ENCODE results near the gene ADA.
"Not testable (repeated sequence)": the region's sequence is repeated elsewhere in the genome, so short reads cannot be mapped to it uniquely, and the experiment has no call there.

The ADA gene

DNA sequence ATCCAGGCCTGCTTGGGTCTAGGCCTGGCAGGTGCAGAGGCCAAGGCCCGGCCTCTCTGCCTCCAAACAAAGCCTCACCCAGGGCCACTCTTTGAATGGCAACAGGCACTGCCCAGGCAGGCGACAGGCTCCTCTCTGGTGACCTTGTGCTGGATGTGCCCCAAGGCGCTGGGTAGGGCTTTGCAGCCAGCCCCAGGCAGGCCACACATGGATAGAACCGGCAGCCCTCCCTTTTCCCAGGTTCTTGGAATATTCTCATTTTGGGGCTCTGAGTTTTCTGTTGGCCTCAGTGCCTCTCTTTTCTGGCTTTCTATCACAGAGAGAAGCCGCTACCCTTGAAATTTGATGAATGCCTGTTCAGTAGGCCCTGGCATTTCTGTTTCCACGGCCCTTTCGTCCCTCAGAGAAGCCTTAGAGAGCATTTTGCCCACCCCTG lies 50.2 kb downstream of the ADA start:
- no peak for DNase-seq (ENCODE audit: low read depth in 2 of 2, low spot score in 1 of 2)

DNA sequence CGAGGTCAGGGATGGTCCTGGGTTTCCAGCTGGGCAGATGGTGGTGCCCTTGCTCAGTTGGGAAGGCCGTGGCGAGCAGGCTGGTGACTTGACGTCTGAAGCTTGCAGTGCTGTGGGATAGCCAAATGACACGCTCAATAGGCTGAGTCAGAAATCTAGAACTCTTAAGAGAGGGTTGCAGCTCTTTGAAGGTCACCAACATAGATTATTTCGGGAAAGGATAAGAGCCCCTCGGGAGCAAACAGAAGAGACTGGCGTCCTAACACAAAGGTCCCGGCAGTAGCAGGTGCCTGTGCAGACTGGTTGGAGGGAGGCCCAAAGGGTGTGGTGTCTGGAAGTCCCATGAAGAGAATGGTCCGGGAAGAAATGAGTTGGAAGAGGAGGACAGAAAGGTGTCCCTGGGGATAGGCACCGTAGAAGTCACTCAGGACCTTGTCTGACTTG lies 50.7 kb downstream of the ADA start:
- DNase-seq (ENCODE audit: low read depth in 2 of 2, low spot score in 1 of 2) = no peak

DNA sequence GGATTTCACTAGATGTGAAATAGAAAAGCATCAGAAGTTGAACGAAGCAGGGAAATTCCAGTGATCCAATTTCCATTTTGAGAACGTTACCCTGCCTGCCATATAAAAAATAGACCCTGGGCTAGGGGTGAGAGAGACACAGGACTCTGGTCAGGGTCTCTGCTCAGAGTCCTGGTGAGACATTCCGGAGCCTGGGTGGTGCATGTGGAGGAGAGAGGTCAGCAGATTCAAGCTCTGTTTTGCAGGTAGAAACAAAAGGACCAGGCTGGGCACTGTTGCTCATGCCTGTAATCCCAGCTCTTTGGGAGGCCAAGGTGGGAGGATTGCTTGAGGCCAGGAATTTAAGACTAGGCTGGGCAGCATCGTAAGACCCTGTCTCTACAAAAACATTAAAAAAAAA lies 51.2 kb downstream of the ADA start:
- DNase-seq (ENCODE audit: low read depth in 2 of 2, low spot score in 1 of 2) = no peak

DNA sequence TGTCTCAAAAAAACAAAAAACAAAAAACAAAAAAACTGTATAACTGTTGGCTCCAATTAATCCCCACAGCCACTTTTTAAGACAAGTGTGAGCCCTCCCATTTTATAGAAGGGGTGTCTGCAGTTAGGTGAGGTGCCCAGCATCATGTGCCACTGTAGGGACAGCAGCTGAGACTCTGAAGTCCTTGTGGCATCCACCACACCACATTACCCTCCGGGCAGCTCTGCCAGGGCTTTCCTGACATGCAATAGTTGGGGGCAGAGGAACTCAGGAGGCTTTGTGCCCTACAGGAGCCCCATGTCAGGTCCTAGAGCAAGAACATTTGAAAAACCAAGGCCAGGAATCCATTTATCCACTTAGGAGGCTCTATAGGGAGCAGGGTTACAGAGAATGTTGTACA lies 51.8 kb downstream of the ADA start:
- no peak for DNase-seq (ENCODE audit: low read depth in 2 of 2, low spot score in 1 of 2)

DNA sequence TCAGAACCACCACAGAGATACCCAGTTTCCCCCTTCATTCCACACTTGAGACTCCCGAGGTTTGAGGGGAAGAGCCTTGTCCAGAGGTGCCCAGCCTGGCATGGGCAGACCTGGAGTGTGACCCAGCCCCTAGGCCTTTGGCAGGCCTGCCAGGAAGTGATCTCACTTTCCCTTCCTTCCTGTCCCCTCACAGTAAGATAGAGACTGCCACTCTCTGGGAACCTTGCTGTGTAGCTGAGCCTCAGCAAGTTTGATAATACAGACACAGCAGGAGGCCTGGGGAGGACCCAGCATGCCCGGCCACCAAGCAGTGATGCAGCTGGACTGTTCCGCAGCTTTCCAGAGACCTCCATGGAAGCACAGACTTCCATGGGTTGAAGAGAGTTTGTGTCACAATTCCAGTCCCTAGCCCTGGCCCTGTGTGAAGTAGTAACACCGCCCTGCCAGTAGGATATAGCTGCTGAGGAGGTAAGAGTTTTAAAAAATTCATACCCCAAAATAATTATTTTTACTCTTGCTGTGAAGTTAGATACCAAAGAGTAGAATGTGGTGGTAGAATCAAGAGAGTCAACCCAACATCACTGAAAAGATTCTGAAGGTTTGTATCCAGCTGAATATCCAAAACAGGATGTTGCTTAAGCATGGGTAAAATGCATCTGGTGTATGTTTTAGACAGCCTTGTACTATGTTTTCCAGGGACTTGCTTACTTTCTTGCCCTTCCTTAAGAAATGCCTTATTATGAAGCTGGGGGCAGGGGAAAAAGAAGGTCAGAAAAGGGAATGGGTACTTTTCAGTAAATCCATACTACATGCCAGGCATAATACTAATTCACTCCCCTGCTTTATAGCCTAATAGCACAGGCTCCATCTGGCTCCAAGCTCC lies 52.8 kb downstream of the ADA start:
- DNase-seq (ENCODE audit: low read depth in 2 of 2, low spot score in 1 of 2) = no peak

DNA sequence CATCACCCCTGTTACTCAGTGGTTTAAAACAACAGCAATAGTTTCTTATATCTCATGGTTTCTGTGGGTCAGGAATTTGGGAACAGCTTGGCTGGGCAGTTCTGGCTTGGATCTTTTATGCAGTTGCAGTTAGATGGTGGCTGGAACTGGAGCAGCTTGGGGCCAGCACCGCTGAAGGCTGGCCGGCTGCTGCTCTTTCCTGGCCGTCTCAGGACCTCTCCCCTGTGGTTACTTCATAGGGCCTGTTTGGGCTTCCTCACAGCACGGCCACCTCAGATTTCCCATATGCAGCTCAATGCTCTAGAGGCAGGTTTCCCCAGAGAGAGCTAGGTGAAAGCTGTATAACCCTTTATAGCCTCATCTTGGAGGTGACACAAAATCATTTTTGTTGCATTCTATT lies 53.6 kb downstream of the ADA start:
- DNase-seq (ENCODE audit: low read depth in 2 of 2, low spot score in 1 of 2) = no peak

DNA sequence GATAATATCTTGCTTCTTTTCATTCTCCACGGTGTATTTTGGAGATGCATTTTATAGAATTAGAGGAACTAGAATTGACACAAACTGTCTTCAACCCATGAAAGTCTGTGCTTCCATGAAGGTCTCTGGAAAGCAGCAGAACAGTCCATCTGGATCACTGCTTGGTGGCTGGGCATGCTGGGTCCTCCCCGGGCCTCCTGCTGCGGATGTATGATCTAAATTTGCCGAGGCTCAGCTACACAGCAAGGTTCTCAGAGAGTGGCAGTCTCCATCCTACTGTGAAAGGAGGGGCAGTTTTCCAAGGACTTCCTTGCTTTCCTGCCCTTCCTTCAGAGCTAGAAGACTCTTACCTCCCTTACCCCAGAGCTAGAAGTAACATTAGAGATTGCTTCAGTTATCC lies 54.0 kb downstream of the ADA start:
- no peak for DNase-seq (ENCODE audit: low read depth in 2 of 2, low spot score in 1 of 2)

DNA sequence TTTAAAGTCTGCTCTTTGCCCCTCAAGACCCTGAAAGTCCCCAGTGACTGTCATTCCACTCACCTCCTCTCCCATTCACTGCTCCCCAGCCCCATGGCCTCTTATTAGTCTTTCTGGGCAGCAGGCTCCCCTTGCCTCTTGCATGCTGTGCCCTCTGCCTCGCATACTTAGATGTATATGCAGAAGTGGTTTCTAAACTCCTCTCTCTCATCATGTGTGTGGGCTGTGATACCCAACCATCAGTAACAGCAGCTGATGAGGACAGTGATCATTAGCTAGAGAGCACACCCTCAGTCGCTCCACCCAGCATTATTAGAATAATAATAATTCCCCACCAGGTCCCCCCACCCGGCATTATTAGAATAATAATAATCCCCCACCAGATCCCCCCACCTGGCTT lies 54.6 kb downstream of the ADA start:
- DNase-seq (ENCODE audit: low read depth in 2 of 2, low spot score in 1 of 2) = no peak

DNA sequence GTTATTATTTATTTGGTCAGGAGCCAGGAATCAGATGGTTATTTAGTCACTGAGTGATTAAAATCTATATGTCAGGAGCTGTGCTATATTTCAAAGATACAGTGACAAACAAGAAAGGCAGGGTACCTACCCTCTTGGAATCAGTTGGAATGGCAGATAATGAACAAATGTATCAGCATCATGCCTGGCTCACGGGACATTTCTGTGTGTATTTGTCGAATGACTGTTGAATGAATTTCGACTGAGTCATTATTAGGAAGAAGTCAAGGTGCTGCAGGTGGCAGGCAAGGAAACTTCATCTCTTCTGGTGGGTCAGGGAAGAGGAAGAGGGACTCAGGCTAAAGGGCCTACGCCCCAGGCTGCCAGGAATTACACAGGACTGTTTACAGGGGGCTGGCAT lies 55.5 kb downstream of the ADA start:
- no peak for DNase-seq (ENCODE audit: low read depth in 2 of 2, low spot score in 1 of 2)

DNA sequence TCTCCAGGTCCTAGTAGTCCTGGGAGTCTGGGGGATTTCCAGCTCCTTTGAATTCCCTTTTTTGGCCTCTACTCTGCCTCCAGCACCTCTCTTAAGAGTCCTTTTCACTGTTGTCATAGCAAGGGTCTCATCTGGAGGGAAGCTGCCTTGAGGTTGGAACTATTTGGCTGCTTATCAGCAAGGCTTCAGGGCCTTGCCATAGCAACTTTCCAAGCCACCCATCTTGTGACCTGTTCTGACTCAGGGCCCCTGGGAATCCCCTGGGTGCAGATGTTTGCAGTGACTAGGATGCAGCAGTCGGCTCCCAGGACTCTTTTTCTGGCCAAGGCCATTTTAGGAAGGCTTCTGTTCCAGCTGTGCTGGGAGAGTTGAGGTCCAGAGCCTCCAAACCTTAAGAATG lies 56.8 kb downstream of the ADA start:
- no peak for DNase-seq (ENCODE audit: low read depth in 2 of 2, low spot score in 1 of 2)

DNA sequence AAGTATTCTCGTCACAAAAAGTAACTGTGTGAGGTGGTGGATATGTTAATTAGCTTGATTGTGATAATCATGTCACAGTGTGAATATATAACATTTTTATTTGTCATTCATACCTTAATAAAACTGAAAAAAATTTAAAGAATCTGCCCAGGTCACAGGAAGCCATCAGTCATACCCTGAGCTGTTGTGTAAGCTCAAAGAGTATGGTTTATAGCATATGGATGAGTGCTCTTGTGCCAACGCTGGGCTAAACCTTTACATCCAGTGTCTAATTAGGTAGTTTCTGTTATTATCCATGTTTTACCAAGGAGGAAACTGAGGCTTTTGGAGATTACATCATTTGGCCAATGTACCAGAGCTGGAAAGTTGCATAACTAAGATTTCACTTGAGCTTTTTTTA lies 57.7 kb downstream of the ADA start:
- no peak for DNase-seq (ENCODE audit: low read depth in 2 of 2, low spot score in 1 of 2)

DNA sequence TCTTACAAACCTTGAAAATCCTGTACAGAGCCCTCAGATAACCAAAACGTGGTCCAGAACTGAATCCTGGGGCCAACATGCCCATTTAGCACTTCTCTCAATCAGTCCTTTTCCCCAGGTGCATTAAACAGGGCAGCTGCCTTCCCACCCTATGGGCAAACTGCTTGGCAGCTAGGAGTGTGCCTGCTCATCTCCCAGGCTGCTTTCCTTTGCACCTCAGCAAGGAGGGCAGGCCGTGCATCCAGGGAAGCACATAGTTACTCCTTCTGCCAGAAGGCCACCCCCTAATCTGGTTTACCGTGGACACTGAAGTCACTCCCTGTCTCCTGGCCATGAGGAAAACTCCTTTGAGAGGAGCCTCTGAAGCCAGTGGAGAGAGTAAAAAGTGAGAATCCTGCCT lies 59.1 kb downstream of the ADA start:
- no peak for DNase-seq (ENCODE audit: low read depth in 2 of 2, low spot score in 1 of 2)

DNA sequence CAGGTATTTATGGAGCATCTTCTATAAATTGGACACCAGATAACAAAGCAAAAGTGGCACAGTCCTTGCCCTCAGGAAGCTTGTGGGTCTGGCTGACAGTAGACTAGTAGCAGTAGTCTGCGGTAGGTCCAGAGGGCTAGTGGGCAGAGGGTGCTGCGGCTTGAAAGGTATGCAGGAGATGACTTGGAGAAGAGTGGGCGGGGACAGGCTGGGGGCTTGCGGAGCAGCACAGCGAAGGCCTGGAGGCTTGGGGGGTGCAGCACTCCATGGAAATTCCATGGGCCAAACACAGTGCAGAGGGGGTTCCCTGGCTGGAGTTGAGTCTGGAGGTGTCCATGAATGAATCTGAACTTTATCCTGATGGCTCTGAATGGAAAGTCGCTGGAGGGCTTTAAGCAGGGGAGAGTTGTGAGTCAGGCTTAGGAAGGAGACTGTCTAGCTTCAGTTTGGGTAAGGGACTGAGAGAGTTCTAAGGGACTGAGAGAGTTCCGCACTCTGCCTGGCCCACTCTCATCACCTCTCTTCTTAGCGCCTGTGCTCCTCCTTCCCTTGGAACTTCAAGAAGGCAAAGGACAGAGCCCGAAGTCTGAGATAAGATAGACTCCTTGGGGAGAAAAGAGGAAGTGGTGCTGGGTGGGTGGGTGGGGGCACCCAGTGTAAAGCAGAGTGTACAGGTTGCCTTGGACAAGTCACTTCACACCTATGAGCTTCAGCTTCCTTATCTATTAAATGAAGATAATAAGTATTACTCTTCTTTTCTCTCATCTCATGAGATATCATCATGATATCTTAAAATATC lies 60.3 kb downstream of the ADA start:
- no peak for DNase-seq (ENCODE audit: low read depth in 2 of 2, low spot score in 1 of 2)

DNA sequence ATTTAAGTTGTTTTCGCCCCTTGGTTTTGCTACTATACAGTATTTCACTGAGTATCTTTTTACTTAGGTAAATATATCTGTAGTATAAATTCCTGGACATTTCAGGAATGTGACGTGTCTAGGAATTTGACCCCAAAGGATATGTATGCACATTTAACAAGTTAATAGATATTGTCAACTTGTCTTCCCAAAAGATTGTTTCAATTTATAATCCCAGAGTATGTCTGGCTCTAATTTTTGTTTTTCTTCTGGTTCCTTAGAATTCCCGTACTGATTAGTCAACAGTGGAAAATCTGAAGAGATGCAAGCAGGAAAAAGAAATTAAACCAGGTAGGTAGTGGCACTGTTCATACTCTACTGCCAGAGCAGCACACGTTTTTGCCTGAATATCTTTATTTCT lies 62.0 kb downstream of the ADA start:
- no peak for DNase-seq (ENCODE audit: low read depth in 2 of 2, low spot score in 1 of 2)

DNA sequence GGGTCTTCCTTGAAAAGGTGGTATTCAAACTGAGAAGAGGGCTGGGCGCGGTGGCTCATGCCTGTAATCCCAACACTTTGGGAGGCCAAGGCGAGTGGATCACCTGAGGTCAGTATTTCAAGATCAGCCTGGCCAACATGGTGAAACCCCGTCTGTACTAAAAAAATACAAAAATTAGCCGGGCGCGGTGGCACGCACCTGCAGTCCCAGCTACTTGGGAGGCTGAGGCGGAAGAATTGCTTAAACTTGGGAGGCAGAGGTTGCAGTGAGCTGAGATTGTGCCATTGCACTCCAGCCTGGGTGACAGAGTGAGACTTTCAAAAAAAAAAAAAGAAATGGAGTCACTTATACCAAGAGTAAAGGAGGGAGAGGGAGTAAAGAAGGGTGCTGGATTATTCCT lies 63.2 kb downstream of the ADA start:
- DNase-seq (ENCODE audit: low read depth in 2 of 2, low spot score in 1 of 2) = not testable (repeated sequence)

DNA sequence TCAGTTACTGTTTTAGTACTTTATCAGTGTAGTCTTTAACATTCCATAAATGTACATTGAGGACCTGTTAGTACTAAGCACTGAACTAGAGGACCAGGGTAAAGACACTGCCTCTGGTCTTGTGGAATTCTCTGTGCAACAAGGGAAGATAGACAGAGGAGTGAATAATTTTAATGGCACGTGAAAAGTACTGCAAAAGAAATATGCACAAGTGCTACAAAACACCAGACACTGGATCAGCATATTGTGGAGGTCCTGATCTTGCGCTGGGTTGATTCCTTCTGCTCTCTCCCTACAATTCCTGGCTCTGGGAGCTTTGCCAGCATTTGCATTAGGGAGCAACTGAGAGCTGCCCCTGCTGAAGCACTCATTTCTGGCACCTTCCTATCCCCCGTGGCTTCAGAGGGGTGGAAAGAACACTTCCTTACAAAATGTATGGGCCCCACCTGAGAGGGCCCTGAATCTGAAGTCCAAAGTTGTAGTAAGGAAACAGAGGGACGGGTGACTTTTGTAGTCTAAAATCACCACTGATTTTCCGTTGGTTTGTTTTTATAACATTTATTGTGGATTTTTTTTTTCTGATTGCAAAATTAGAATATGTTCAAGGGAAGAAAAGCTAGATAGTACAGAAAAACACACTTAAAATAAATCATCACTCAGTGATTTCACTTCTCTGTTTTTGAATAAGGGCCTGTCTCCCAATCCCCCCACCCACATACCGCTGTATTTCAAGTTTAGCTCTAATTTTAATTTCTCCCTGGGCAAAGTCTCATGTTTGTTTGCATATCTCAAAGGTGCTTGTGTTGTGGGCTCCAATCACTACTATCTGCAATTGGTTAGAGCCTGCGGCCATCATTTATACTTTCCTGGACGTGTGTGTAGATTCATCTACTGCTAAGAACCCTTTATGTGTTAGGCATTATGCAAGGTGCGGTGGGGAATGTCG lies 64.2 kb downstream of the ADA start:
- no peak for DNase-seq (ENCODE audit: low read depth in 2 of 2, low spot score in 1 of 2)

DNA sequence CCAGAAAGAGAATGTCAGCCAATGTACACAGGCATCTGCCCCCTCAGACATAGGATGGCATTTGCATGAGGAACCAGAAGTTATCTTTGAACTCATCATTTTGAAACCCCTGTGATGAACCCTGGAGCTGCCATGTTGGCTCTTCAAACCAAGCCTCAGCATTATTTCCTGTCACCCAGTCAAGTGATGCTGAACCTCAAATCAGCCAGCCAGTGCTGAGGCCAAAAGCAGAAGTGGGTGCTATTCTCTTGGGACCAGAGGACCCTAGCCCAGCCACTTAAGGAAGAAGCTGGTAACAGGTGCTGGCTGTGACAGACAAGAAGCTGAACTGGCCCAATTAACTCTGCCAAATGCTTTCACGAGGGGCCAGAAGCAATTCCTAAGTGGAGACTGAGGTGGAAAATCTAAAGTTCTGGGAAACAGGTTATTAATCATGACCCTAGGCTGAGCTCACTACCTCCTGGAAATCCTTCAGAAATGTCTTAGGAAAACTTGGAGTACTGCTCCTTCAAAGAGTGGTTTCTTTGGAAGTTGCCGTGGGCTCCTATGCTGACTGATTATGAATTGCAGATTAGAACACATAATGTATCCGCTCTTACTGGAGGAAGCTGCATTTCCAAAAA lies 65.1 kb downstream of the ADA start:
- no peak for DNase-seq (ENCODE audit: low read depth in 2 of 2, low spot score in 1 of 2)

DNA sequence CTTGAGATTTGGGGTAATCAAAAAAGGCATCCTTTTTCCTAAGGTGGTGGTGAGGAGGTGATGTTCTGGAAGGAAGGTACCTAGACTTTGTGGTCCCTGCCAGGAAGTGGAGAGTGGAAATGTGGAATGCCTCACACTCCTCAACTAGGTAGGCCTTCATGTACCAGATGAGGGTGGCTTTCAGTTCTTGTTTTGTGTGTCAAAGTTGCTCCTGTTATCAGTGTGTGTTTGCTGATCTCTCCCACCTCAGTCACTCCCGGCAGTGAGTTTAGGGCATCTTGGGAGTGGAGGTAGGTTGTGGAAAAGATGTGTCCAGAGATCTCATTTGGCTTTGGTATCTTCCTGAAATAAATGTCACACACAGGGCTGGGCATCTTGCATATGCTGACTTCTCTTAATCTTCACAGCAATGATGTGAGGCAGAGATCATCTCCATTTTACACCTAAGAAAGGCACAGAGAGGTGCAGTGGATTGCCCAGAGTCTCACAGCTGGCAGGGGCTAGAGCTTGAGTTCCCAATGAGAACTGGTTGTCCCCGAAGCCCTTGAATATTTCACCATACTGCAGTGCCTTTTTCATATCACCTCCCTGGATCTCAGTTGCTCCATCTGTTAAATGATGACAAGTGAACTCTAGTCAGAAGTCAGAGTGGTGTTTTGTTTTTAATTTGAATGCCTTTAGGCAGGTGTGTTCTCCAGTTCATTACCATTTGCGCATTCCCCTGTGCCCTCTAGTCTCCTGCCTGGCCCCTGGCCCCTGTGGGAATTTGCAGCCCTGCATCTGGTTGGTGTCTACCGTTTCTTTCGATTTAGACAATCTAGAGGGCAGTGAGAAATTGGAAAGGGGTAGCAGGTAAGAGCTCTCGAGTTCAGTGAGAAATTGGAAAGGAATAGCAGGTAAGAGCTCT lies 66.2 kb downstream of the ADA start:
- DNase-seq (ENCODE audit: low read depth in 2 of 2, low spot score in 1 of 2) = no peak

DNA sequence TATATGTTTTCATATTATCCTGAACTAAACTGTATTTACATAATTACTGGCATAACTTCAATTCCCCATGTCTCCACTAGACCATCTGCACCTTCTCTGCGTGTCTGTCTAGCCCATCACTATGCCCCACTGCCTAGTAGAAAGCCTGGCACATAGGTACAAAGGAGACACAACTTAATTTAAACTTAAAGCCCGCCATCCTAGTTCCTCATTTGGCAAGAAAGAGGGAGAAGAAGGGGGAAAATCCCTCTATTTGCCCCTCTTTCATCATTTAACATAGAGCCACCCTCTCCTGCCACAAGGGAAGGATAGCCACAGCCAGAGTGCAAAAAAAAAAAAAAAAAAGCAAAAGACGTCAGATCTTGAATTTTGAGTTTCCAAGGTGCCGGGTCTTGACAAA lies 67.3 kb downstream of the ADA start:
- DNase-seq (ENCODE audit: low read depth in 2 of 2, low spot score in 1 of 2) = no peak

DNA sequence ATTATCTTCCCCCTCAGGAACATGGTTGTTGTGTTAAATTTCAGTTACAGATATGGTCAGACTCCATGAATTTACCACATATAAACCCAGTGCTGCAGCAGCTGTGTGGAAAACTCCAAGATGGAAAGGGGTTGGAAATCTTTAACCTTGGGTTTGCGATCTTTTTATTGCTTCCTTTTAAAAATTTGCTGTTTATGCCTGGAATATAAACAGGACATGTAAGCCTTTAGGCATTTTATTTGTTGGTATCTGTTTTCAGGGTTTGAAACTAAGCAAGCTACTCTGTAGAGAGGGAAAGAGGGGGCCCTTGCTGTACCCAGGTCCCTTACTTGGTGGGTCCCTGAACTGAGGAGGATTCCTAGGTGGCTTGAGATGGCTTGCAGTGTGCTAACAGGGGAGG lies 68.3 kb downstream of the ADA start:
- no peak for DNase-seq (ENCODE audit: low read depth in 2 of 2, low spot score in 1 of 2)

Measured in stimulated activated CD8-positive, alpha-beta memory T cell treated with anti-CD3 and anti-CD28 coated beads, Interleukin-4, amount 100 ng/mL, for 1 hour (primary cell).